NCI-H146 treated with DMSO at 0.1 percent for 48 hours (cell line): ENCODE measurements around the gene CFAP46.
"Not testable (repeated sequence)": the region's sequence is repeated elsewhere in the genome, so short reads cannot be mapped to it uniquely, and the experiment has no call there.

Experiments used
- DNase-seq: peaks from one replicate; lab custom pipeline; 2025; ENCODE audit not compliant: unreplicated experiment; lab: John Stamatoyannopoulos, UW

CFAP46 gene

DNA sequence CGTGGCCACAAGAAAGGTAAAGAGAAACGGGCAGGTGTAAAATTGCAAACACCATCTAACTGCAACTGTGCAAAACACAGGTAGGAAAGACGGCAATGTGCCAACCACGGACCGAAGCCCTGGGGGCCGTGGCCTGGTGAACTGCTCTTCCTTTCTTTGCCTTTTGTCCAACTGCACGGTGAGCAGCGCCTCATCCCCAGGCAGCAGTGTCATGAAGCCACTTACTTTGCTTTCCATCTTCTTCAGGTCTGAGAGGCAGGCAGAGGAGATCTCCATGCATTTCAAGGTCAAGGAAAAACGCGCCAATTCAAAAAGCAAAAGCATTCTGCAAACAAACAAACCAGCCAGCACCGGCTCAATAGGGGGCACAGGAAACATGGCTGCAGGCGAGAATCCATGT is 12.9 kb downstream of the CFAP46 start:
- DNase-seq: no peak

DNA sequence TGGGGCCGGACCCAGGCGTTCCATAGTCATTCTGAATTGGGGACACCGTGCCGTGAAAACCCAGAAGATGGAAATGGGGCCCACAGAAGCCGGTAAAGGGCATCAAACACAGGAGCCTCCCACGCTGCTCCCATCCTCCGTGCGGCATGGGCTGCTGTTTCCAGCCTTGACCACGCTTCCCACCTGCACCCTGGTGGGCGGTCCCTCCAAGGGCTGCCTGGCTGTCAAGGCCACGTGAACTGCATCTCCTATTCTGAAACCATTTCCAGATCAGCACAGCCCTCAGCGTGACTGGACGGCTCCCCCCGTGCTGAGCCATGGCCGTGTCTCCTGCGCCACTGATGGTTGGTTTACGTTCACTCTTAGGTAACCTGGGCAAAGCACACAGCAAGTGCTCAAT is 14.1 kb downstream of the CFAP46 start:
- DNase-seq: no peak

DNA sequence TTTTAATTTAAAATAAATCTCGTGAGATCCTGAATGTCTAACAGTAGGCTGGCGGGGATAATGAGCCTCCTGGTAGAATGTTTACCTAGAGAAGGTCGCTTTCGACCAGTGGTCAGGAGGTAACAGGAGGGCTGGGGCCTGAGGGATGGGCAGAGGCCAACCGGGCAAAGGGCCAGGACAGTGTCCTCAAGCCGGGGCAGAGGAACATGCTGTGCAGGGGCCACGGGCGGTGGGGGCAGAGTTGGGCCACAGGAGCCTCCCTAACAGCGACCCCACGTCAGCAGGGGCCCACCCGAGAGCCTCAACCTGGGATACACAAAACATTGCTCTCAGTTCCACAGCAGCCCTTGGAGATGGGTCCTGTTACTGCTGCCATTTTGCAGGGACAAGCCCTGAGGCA is 14.5 kb downstream of the CFAP46 start:
- no peak for DNase-seq

- no peak for DNase-seq
Measured at GRCh38 chr10:132926777-132927650, 15.4 kb downstream of the CFAP46 start.

DNA sequence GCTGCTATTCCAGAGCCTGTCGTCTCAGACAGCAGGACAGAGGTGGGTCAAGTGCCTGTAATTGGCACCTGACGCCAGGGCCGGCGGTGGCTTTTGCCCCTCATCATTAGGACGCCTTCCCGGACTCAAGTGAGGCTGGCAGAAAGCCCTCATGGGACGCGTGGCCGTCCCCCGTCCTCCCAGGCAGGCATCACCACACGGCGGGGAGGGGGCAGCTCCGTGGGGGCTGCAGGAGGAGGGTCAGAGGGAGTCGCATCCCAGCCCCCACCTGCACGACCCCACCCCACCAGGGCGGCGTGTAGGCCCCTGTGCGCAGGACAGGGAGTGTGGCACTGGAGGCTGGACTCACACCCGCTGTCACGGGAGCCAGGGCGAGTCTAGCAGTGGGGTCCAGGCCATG is 16.3 kb downstream of the CFAP46 start:
- no peak for DNase-seq

DNA sequence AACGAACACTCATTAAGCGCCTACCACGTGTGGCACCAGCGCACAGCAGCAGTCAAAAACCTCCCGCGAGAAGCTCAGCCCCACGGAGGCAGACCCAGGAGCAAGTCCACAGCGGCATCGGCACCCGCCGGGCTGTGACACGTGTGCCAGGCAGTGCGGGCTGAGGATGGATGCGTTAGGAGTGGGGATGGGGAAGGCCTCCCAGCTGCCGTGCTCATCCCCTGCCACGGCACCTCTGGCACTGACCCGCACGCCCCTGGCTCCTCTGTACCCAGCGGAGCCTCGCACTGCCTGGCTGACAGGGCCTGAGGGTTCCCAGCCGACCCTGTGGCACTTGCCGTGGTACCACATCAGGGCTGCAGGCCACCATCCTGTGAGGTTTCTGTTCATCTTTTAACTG is 16.8 kb downstream of the CFAP46 start:
- DNase-seq: no peak

- DNase-seq: no peak
Measured at GRCh38 chr10:132925071-132925561, 17.3 kb downstream of the CFAP46 start.

DNA sequence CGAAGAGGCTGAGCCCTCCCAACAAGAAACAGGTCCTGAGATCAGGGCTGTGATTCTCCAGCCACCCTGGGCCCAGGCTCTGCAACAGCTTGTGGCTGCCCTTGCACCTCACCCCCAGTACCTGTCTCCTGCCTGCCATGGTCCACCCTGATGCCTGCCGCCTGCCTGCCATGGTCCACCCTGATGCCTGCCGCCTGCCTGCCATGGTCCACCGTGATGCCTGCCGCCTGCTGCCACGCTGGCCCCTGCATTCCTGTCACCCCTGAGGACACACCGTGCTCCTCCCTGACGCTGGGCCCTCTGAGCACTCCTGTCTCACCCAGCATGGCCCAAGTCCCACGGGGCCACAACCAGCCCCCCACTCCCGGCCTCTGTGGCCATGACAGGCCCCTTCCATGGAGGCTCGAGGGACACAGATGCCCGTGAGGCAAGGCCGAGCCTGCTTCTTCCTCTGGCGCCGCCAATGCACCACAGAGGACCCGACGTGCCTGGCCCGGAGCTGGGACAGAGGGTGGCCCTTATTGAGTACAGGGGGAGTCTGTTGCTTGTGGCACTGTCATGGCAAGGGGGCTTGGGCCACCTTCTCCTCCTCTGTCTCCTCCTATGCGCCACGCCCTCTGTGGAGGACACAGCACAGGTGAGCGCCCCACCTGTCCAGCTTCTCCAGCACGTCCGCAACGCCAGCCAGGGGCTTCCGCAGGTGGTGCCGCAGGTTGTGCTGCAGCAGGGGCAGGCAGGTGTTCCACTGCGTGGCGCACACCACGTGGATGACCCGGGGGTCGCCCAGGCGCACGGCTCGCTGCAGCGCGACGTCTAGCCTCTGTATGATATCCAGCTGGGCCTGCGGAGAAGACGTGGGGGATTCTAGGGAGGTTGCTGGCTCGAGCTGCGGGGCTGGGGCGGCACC is 18.1 kb downstream of the CFAP46 start:
- no peak for DNase-seq

GRCh38 chr10:132923384-132923783 is 19.0 kb downstream of the CFAP46 start:
- DNase-seq: not testable (repeated sequence)

DNA sequence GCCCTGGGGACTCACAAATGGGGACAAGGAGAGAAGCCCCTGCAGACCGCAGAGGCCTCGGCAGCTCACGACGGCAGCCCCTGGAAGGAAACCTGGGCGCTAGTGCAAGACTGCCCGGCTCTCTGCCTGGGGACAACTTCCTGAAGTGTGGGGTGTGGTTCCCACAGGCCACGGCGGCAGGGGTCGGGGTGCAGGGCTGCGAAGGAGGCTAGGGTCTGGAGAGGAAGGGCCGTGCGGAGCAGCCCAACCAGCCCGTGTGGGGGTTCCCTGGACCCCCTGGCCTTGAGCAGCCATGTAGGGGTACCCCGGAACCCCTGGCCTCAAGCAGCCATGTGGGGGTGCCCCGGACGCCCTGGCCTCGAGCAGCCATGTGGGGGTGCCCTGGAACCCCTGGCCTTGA is 19.5 kb downstream of the CFAP46 start:
- DNase-seq: no peak

DNA sequence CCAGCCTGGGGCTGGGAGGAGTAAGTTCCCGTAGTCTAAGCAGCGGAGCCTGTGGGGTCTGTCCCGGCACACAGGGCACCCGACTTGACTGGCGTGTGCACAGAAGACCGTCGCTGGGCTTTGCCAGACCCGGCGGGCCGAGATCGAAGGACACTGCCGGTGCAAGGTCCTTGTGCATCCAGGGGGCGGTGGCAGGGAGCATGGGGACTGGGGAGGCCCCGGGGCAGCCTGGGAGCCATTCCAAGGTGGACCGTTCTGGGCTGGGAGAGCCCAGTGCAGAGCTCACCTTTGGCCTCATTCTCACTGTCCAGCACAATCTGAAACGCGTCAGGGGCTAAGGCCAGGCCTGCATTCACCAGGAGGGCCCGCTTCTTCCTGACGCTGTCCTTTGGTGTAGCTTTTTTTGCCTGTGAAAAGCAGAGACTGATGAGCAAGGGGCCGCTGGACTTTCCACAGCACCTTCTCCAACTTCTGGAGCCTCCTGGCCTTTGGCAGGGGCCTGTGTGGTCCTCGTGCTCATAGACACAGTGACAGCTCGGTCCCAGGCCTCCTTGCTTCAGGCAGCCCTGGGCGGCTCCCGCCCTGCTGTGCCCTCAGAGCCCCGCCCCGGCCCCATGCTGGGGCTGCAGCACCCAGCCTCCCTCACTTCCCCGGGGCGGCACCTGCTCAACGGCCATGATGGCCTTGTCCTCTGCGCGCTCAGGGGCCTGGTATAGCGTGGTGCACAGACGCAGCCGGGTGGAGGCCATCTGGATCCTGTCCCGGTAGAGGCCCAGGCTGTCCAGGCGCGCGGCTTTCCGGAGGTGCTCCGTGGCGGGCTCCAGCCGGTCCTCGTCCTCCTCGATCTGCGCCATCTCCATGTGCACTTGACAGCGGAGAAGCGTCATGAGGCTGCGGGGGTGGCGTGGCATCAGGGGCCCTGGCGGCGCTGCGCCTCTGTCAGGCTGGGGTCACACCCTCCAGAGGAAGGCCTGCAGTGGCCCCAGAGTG is 20.3 kb downstream of the CFAP46 start:
- DNase-seq: no peak

- DNase-seq: no peak
Measured at GRCh38 chr10:132921086-132921485, 21.3 kb downstream of the CFAP46 start.

- no peak for DNase-seq
Measured at GRCh38 chr10:132920101-132920925, 22.1 kb downstream of the CFAP46 start.

- DNase-seq: no peak
Measured at GRCh38 chr10:132919374-132920100, 22.8 kb downstream of the CFAP46 start.

DNA sequence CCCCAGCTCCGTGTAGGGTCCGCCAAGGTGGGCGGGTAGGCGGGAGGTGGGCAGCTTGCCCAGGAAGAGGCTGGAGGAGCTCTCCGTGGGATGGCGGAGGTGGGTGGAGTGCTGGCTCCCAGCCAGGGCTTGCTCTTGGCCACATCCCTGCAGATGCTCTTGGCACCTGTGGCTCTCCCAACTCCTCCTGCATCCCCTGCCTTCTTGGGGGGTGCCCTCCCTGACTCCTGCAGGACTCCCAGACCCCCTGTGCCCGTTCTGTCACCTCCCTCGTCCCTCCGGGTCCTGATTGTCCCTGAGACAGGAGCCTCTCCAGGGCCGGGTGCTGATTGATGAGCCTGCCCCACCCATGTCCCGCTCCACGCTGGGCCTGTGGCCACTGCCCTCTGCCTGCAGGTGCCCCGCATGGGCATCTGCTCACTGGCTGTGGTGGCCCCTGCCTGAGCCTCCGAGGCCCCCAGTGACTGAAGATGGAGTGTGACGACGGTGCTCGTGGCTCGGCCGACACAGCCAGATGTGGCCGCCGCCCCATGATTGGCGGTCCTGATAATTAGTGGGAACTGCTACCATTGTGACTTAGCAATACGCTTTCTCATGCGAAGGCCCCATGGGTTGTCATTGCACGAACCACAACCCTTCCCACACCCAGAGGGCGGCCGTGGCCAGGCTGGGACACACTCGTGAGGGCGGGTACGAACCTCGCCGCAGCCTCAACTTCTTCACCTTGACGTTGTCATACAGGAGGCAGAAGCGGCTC is 23.6 kb downstream of the CFAP46 start:
- DNase-seq: no peak

DNA sequence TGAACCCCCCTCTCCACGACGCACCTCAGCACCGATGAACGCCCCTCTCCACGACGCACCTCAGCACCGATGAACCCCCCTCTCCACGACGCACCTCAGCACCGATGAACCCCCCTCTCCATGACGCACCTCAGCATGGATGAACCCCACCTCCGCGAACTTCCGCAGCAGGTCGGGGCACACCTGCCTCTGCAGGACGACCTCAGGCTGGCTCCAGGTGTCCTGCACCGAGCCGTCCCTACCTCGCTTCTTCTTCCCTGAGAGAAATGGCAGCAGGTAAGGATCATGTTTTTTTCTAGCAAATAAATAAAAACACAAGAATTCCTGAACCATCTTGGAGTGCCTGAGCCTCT is 24.1 kb downstream of the CFAP46 start:
- DNase-seq: no peak

DNA sequence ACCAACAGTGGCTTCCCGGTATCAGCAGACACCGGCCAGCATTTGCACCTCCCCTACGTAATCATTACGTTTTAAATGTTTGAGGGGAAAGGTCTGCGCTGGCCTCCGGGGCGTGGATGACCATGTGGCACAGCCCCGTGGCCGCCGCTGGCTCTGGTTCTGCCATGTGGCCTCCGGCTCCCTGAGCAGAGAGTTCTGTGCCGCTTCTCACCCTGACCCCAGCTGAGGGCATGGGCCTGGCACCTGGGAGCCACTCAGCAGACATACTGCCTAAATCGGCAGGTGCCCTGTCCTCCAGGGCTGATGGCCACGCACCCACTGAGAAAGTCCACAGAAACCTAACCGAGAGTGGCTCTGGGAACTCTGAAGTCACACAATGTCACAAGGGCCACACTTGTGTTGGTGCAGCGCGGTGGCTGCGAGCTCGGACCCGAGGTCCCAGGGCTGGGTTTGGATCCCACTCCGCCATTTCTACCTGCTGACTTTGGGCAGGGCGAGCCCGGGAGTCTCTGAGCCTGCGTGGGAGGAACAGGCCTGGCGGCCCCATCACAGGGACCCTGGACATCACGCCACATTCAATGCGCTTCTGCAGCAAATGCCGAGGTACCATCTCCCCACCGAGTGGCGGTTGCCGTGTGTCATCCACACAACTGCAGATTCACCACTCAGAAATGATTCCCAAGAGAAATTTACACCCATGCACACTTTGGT is 25.3 kb downstream of the CFAP46 start:
- no peak for DNase-seq

GRCh38 chr10:132916421-132916841 is 25.9 kb downstream of the CFAP46 start:
- DNase-seq: no peak
